GM12873 (cell line): ENCODE measurements around the gene LPCAT3.

Source experiments
- TF ChIP-seq, protein P1 (sequence below): IDR thresholded peaks from 2 replicates; pipeline ENCODE4 v1.5.1; 2012; ENCODE audit warnings: low read depth, mild to moderate bottlenecking, moderate library complexity, low read length, control low read depth; ENCODE audit not compliant: insufficient read depth; ENCODE audit errors: missing control alignments

LPCAT3 gene

DNA sequence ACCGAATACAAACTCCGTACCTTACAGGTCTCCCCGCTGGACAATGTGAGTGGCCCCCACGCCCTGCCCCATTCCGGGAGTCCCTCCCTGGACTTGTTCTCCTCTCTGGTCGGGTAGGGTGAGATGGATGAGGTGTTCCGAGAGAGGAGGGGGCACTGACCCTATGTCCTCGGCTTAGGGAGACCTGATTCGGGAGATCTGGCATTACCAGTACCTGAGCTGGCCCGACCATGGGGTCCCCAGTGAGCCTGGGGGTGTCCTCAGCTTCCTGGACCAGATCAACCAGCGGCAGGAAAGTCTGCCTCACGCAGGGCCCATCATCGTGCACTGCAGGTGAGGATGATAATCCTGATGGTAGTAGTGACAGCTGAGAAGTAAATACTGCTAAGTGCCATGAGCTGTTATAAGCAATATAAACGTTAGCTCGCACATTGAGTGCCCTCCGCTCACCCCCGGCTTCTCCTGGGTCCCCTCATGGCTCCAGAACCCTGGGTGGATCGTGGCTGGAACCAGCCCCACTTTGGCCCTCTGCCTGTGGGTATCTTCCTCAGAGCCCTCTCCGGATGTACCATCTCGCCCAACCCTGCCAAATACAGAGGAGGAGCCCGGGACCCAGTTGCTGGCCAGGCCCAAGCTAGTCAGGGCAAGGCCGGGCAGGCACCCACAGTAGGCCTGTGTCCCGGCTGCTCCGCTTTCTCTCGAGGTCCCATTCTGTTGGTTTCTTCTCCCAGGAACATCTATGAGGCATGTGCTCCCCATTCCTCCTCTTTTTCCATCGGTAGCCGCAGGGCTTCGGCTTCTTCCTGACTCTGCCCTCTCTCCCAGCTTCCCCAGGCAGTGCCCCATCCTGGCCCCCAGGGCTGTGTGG lies 60.3 kb downstream of the LPCAT3 start:
- TF ChIP-seq, protein P1, sequence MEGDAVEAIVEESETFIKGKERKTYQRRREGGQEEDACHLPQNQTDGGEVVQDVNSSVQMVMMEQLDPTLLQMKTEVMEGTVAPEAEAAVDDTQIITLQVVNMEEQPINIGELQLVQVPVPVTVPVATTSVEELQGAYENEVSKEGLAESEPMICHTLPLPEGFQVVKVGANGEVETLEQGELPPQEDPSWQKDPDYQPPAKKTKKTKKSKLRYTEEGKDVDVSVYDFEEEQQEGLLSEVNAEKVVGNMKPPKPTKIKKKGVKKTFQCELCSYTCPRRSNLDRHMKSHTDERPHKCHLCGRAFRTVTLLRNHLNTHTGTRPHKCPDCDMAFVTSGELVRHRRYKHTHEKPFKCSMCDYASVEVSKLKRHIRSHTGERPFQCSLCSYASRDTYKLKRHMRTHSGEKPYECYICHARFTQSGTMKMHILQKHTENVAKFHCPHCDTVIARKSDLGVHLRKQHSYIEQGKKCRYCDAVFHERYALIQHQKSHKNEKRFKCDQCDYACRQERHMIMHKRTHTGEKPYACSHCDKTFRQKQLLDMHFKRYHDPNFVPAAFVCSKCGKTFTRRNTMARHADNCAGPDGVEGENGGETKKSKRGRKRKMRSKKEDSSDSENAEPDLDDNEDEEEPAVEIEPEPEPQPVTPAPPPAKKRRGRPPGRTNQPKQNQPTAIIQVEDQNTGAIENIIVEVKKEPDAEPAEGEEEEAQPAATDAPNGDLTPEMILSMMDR, result no peak

DNA sequence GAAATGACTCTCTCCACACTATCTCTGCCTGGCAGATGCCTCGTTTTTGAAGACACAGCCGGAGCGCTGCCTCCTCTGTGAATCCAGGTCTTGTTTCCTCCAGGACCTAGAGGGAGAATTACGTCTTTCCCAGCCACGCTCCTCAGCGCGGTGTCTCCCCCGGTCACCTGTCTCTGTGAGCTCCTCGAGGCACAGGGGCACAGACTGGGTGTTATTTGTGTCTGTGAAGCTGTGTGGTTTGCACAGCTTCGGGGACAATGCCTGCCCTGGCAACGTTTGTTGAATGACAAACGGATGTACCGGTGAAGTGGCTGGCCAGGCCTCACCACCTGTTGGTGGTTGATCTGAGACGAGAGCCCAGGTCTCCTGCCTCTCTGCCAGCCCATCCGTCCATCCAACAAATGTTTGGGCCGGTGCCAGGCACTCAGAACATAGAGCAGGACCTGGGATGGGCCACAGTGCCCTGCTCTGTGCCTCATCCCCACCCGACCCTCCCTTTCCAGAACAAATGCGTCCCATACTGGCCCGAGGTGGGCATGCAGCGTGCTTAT lies 61.0 kb downstream of the LPCAT3 start:
- TF ChIP-seq, protein P1, result no peak

DNA sequence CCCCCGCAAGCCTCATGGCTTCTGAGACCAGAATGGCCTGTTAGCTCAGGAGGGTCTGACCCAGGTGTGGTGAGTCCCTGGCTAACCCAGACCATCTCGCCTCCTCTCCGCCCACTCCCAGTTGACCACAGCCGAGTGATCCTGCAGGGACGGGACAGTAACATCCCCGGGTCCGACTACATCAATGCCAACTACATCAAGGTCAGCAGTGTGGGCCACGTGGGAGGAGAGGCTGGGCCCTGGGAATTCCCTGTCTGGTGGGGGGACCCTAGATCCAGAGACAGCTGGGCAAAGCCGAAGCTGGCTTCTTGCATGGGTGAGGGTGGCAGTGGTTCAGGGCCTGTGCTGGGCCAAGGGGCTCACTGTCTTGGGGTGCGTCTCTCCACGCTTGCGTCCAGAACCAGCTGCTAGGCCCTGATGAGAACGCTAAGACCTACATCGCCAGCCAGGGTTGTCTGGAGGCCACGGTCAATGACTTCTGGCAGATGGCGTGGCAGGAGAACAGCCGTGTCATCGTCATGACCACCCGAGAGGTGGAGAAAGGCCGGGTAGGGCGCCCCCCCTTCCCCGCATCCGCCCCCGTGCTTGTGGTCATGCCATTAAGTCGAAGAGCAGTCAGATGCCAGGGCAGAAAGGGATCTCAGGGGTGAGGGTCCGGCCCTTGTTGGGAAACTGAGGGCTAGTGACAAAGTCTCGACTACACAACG lies 62.1 kb downstream of the LPCAT3 start:
- TF ChIP-seq, protein P1, result no peak

DNA sequence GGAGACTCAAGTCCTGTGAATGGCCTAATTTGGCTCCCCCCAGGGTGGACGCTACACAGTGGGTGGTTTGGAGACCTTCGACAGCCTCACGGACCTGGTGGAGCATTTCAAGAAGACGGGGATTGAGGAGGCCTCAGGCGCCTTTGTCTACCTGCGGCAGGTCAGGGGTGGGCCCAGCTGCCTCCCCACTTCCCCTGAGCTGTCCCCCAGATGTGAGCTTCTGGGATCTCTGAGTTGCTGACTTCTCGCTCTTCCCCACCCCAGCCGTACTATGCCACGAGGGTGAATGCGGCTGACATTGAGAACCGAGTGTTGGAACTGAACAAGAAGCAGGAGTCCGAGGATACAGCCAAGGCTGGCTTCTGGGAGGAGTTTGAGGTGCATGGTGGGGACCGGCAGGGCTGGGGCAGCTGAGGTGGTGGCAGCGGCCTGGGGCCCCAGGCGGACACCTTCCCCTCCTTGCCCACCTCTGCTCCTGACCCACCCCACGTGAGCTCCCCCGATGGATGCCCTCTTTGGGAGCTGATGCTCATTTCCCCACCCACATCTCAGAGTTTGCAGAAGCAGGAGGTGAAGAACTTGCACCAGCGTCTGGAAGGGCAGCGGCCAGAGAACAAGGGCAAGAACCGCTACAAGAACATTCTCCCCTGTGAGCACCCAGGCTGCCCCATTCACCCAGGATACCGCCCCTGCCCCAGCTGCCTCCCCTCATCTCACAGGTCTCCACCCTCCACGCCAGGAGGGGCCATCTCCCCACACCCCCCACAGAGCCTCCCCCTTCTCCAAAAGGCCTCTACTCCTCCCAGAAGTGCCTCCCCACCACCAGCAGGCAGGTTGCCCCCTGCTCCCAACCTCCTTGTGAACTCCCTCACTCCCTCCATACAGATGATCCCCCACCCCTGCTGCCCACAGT lies 62.9 kb downstream of the LPCAT3 start:
- TF ChIP-seq, protein P1, result no peak

DNA sequence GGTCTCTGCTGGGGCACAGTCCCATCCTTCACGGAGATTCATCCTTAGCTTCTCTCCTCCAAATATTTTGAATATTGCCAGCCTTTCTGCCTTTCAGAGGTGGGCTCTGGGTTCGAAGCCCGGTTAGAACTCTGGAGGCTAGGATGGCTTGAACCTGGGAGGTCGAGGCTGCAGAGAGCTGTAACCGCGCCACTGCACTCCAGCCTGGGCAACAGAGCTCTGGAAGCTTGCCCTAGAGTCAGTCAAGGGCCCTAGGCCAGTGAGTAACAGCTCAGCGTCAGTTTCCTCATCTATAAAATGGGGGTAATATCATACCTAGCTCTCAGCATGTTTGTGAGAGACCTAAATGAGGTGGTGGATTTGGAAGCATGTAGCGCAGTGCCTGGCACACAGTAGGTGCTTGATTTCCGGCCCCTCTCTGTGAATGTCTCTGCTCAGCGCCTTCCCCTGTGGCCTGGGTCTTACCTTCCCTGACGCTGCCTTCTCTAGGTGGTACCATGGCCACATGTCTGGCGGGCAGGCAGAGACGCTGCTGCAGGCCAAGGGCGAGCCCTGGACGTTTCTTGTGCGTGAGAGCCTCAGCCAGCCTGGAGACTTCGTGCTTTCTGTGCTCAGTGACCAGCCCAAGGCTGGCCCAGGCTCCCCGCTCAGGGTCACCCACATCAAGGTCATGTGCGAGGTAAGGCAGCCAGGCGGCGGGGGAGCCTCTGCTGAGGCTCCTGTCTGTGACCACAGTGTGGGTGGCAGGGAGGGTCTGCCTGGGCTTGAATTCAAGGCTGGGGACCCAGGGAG lies 63.8 kb downstream of the LPCAT3 start:
- TF ChIP-seq, protein P1, result no peak

DNA sequence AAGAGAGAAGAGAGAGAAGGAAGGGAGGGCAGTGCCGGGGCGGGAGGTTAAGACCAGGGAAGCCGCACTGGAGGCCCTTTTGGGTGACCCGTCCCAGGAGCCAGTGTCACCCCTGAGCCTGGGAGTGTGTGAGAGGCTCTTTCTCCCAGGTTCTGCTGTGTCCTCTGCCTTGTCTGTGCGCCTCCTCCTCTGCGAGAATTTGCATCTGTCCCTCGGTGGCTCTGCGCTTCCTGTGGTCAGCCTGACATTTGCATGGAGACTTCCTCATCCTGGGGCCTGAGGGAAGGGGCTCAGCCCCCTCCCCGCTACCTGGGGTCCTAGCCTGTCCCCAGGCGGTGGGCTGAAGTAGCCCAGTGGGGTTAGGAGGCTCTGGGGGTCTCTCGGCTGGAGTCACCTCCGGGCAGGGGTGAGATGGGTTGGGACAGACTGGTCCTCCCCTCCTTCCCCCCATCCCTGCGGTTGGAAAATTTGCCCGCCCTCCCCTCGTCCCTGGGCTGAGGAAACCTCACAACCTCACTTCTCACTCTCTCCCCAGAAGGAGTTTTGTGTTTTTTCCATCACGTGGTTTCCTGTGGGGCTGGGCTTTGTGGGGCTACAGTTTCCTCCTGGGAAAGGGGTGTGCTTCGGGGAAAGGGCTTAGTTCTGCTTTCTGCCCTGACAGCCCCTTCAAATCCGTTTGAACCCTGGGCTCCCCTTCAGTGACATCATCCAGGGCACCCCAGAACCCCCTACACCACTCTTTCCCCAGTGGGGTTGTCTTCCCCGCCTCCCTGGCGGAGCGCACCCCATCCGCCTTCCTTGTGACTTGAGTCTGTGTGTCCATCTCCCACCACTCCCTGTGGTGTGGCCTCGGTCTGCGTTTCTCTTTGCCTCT lies 64.6 kb downstream of the LPCAT3 start:
- TF ChIP-seq, protein P1, result no peak
